PC-3 (cell line): ENCODE results near the gene CORO1C. TPM values are rescaled to one million over a fixed set of nuclear protein-coding genes. Genes with fewer than 3 reads are reported as not detected.
A peak's percentile ranks its signal among the peaks of the same experiment; 100 is the strongest.

Experiments
- ATAC-seq: fragments of 200-7000 bp; cut with Tn5 transposase; 2 replicates; pipeline ENCODE4 v1.9.1; 2020; ENCODE audit warnings: mild to moderate bottlenecking, moderate library complexity
- BruUV-seq: library from RNA; stranded (reverse); fragments of 400-500 nt; replicated peaks from 2 replicates; lab custom pipeline; 2021; lab: Mats Ljungman, UMichigan
- CTCF ChIA-PET: fragments of 300-600 bp; sonication (Branson Sonifier 250); formaldehyde crosslinking; loops from one replicate; lab custom pipeline; 2022; ENCODE audit warnings: antibody characterized with exemption; lab: Charles Lee
- POLR2A ChIA-PET: fragments of 300-600 bp; sonication (Branson Sonifier 250); formaldehyde crosslinking; loops from one replicate; lab custom pipeline; 2022; ENCODE audit warnings: antibody characterized with exemption; ENCODE audit not compliant: unreplicated experiment; lab: Charles Lee
- DNase-seq: peaks from one replicate; pipeline ENCODE4 v3.0.0-alpha.2; 2015
- H2AFZ ChIP-seq: fragments of 300-600 bp; sonication (generic); 2 replicates; pipeline ENCODE4 v1.6.0; 2016; ENCODE audit warnings: antibody characterized with exemption, low read length
- H3F3A ChIP-seq: fragments of 300-600 bp; sonication (generic); one replicate; pipeline ENCODE4 v1.6.0; 2017; ENCODE audit warnings: antibody characterized with exemption, low read length, control low read depth, mild to moderate bottlenecking; ENCODE audit not compliant: unreplicated experiment
- H3K27ac ChIP-seq: fragments of 300-600 bp; sonication (generic); 2 replicates; pipeline ENCODE4 v1.5.1; 2016; ENCODE audit warnings: mild to moderate bottlenecking, low read length
- H3K27me3 ChIP-seq: fragments of 300-600 bp; sonication (generic); 2 replicates; pipeline ENCODE4 v1.6.1; 2016; ENCODE audit warnings: low read length, mixed read lengths
- H3K36me3 ChIP-seq: fragments of 300-600 bp; sonication (generic); 2 replicates; pipeline ENCODE4 v1.6.1; 2016; ENCODE audit warnings: low read depth, mixed run types, low read length, mixed read lengths
- H3K4me1 ChIP-seq: fragments of 300-600 bp; sonication (generic); 2 replicates; pipeline ENCODE4 v1.5.1; 2016; ENCODE audit warnings: low read length; ENCODE audit not compliant: insufficient read depth
- H3K4me2 ChIP-seq: fragments of 300-600 bp; sonication (generic); 2 replicates; pipeline ENCODE4 v1.6.0; 2016; ENCODE audit warnings: low read length
- H3K4me3 ChIP-seq: fragments of 300-600 bp; sonication (generic); 2 replicates; pipeline ENCODE4 v1.5.1; 2016; ENCODE audit warnings: mild to moderate bottlenecking, low read length, mixed read lengths
- H3K79me2 ChIP-seq: fragments of 300-600 bp; sonication (generic); 2 replicates; pipeline ENCODE4 v1.6.1; 2017; ENCODE audit warnings: low read length, mixed read lengths
- H3K9ac ChIP-seq: fragments of 300-600 bp; sonication (generic); 2 replicates; pipeline ENCODE4 v1.6.0; 2016; ENCODE audit warnings: mild to moderate bottlenecking, low read length
- H3K9me2 ChIP-seq: fragments of 300-600 bp; sonication (generic); replicated peaks from 2 replicates; pipeline ENCODE4 v1.6.1; 2016; ENCODE audit warnings: mixed run types, low read length, mixed read lengths
- H3K9me3 ChIP-seq: fragments of 300-600 bp; sonication (generic); 2 replicates; pipeline ENCODE4 v1.6.1; 2016; ENCODE audit warnings: low read length, mixed read lengths
- H4K20me1 ChIP-seq: fragments of 300-600 bp; sonication (generic); 2 replicates; pipeline ENCODE4 v1.6.1; 2016; ENCODE audit warnings: low read length, mixed read lengths
- CTCF ChIP-seq: fragments of 300-600 bp; sonication (generic); conservative IDR thresholded peaks from 2 replicates; pipeline ENCODE4 v1.5.1; 2017; ENCODE audit warnings: antibody characterized with exemption, low read depth, mild to moderate bottlenecking, low read length
- EZH2 ChIP-seq: fragments of 300-600 bp; sonication (generic); IDR thresholded peaks from one replicate; pipeline ENCODE4 v1.6.1; 2017; ENCODE audit warnings: antibody characterized with exemption, mild to moderate bottlenecking, low read length; ENCODE audit not compliant: unreplicated experiment
- EZH2phosphoT487 ChIP-seq: fragments of 300-600 bp; sonication (generic); IDR thresholded peaks from 2 replicates; pipeline ENCODE4 v1.6.1; 2018; ENCODE audit warnings: mild to moderate bottlenecking, antibody characterized with exemption, low read length, borderline replicate concordance
- intact Hi-C: fragments of 100-400 bp; cut with micrococcal nuclease; formaldehyde crosslinking; loops from 2 replicates; pipeline ENCODE4 v1.9.0; 2023
- total RNA-seq: library from RNA; depleted of rRNA; stranded (reverse); fragments of >200 nt; gene quantifications from 2 replicates; pipeline ENCODE4 v1.2.3, GENCODE V29; 2014

Gene CORO1C
- total RNA-seq, 1 experiment from 2014 or later, result 179 TPM

- DNase-seq (no peak), ATAC-seq (peak; percentile 6)
- Histone ChIP-seq H3K4me2 (no peak overlapping the region), H3K4me1 (peaks cover 18% of the 10 kb centered on the region), H3K36me3 (peaks cover 14% of the 10 kb centered on the region; the same call in 1 of the 2 replicates), H3F3A (no peaks in the 10 kb centered on the region), H3K9me2 (no peaks in the 10 kb centered on the region), H3K27me3 (no peaks in the 10 kb centered on the region), H3K27ac (peak overlapping the region; percentile 13; the same call in 1 of the 2 replicates), H3K9ac (no peak overlapping the region), H3K79me2 (peaks cover 91% of the 10 kb centered on the region), H3K9me3 (no peaks in the 10 kb centered on the region), H3K4me3 (no peak overlapping the region), H2AFZ (no peak overlapping the region), H4K20me1 (0 out of 2 replicates have a peak, but pooled peaks cover 5% of the 10 kb centered on the region)
- POLR2A ChIA-PET, result interaction anchor here (1.1 kb wide), 1 partner anchor 65 kb away, joined by 3 read pairs; no protein-coding TSS in a partner anchor
- CTCF ChIA-PET, result interaction anchor here (0.6 to 2.4 kb wide), 2 partner anchors 26 to 138 kb away, joined by 5 to 27 read pairs; no protein-coding TSS in a partner anchor
- intact Hi-C loops, result loop anchor here (1.0 to 10.0 kb wide), 7 partner anchors 25 to 427 kb away; partner anchors contain the start of gene ALKBH2
- BruUV-seq, result no TSS peak
- no peak for TF ChIP-seq EZH2
- TF ChIP-seq CTCF, result no peak
- TF ChIP-seq EZH2phosphoT487, result no peak
Observed at GRCh38 chr12:108665608-108666202, 65.6 kb downstream of the CORO1C start.

- Histone ChIP-seq H3K9ac (no peak overlapping the region), H3K9me3 (no peaks in the 10 kb centered on the region), H3K4me1 (peaks cover 22% of the 10 kb centered on the region), H3K9me2 (no peaks in the 10 kb centered on the region), H3K27me3 (no peaks in the 10 kb centered on the region), H3K36me3 (peaks cover 17% of the 10 kb centered on the region; the same call in 1 of the 2 replicates), H3K27ac (peak overlapping the region; percentile 13; the same call in 1 of the 2 replicates), H2AFZ (no peak overlapping the region), H3K4me2 (peak overlapping the region; percentile 56), H3K4me3 (no peak overlapping the region), H3K79me2 (peaks cover 88% of the 10 kb centered on the region), H4K20me1 (0 out of 2 replicates have a peak, but pooled peaks cover 5% of the 10 kb centered on the region), H3F3A (no peaks in the 10 kb centered on the region)
- no TSS peak for BruUV-seq
- peak; percentile 98 for DNase-seq
- CTCF ChIA-PET, result interaction anchor here (0.6 to 2.4 kb wide), 9 partner anchors 15 to 1949 kb away, joined by 3 to 27 read pairs (median 4); no protein-coding TSS in a partner anchor
- ATAC-seq, result peak; percentile 86
- intact Hi-C loops, result loop anchor here (1.0 to 10.0 kb wide), 7 partner anchors 26 to 428 kb away; partner anchors contain the start of gene ALKBH2
- TF ChIP-seq CTCF (peak; percentile 96), EZH2phosphoT487 (no peak)
- POLR2A ChIA-PET, result interaction anchor here (0.6 to 1.1 kb wide), 3 partner anchors 31 to 66 kb away, joined by 3 read pairs; no protein-coding TSS in a partner anchor
Observed at GRCh38 chr12:108664338-108665258, 66.7 kb downstream of the CORO1C start.
